Mucosa of gallbladder (tissue), 1 donor: ENCODE measurements around the gene MATN1. TPM values are rescaled to one million over a fixed set of nuclear protein-coding genes. Genes with fewer than 3 reads are reported as not detected.

Source experiments
- DNase-seq: peaks from one replicate; pipeline ENCODE4 v3.0.0-alpha.2; 2020; ENCODE audit warnings: low spot score
- total RNA-seq: library from RNA; stranded (reverse); gene quantifications from one replicate; pipeline ENCODE4 v1.2.1, GENCODE V29; 2021
- donor health status: DM: no; HTN: no; CAD: no.

MATN1 gene
- total RNA-seq, 1 donor from 2014 or later = 0.12 TPM

DNA sequence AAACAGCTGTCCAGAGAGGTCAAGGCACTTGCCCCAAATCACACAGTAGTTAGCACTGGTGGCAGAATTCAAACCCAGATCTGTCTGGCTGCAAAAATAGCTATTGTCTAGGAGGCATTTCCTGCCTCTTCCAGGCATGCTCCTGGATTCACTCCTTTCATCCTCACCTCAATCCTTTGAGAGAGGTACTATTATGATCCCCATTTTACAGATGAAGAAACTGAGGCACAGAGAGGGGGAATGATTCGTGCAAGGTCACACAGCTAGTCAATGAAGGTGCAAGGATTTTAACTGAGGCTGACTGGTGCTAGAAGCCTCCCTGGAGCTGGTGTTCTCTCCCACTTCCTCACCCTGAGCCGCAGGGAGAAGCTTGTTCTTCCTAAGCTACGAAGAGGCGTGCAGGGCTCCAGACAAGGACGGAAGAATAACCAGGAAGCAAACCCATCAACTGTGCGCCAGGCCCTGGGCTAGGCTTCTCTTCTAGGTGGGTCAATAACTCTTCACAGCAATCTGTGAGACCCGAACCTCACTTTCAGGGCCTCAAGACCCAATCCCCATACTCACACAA is 34.8 kb upstream of the MATN1 start:
- no peak for DNase-seq

DNA sequence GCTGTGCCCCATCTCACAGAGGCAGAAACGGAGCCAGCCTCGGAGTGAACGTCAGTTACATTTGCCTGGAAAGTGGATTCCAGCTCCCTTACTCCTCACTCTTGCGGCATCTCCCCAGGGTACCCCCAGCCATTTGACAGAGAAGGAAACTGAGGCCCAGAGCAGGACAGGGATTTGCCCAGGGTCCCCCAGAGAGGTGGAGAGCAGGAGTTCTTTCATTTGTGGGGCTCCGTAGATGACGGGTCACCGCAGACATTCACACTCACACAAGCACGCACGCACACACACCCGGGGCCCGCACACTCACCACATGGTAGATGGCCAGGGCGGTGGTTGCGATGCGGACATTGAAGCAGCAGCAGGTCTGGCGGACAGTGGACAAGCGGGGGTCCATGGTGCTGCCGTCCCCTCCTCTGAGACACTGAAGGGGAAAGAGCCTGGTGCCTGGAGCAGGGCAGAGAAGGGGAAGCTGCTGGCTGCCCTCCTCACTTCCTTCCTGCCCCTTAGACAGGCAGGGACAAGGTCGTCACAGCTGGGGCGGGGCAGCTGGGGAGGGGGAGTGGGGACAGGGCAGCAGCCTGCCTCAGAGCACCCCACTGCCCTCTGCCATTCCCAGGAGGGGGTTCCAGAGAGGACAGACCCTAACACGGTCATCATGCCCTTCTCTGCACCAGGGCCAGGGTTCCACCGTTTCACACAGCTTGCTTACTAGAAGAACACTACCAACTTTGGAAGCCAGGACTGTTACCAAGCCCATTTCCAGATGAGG is 34.2 kb upstream of the MATN1 start, which contains the start of gene LAPTM5:
Gene LAPTM5, minus strand, starts transcription at position 423 of the 769 bp plus-strand sequence. Its CDS starts 29 bp downstream, at position 394.
- DNase-seq = peak; percentile 40

DNA sequence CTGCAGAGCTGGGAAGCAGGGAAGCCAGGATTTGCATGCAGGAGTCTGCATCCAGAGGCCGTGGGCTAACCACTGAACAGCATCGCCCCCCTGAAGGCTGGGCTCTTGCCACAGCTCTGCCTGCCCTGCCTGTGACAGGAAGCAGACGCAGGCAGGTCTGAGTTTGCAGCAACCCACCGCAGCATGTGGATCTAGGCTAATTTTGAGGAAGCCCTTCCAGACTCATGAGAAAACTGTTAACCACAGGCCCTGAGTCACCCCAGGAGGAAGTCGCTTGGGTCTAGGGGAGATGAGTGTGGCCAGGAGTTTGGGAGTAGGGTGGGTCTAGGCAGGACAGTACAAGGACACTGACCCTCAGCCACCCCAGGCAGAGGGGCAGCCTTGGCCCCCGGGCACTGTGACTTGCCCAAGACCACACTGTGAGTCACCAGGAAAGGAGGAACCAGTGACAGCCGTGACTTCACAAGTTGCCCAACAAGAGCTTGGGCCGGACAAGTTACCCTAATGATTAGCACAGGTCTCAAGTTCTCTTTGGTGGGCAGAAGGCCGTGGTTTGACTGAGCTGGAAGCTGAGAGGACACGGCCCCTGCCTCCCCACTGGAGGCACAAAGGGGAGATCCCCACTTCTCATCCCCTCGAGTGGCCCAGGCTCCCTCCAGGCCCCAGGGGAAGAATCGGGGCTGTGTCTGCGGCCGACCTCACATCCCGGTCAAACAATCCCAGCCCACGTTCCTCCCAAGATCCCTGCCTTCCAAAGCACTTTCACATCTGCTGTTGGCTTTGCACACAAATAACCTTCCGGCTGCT is 33.4 kb upstream of the MATN1 start:
- DNase-seq = peak; percentile 59

DNA sequence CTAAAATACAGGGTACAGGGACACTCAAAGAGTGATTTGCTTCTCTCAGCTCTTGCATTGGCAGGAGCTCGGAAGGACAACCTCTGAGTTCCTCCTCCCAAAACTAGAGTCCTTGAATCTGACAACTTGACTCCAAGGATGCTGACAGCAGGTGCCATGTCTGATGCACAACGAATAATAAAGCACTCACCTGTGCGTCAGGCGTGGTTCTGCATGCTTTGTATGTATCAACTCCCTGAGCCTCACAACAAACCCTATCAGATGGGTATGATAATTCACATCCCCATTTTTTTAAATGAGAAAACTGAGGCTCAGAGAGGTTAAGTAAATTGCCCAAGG is 32.8 kb upstream of the MATN1 start:
- no peak for DNase-seq

DNA sequence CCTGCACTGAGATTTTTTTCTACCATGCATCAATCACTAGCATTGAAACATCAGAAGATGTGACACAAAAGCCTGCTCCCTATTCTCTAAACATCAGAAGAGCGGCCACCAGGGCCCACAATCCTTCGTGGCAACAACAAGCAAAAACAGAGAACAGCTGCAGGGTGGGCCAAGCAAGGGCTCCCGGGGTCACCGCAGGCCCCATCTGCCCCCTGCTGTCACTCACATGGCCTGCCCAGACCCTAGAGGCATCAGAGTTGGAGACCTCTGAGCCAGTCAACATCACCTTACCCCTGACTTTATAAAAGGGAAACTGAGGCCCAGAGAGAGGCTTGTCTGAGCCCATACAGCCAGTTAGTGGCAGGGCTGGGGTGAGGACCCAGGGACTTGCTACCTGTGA is 32.4 kb upstream of the MATN1 start:
- DNase-seq = no peak

DNA sequence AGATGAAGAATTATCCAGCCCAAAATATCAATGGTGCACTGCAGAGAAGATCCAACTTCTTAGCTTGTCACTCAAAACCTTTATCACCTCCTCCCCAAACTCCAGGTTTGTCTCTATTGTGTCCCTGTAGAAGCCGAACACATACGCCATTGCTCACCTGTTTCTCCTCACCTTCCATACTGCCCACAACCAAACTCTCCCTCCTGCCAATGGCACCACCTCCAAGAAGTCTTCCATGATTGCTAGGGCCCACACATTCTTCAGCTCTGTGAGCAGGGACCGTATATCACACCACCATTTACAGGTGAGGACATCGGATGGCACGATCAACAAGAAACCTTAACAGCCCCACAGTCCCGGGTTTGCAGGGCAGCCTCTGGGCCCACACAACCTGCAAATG is 31.9 kb upstream of the MATN1 start:
- DNase-seq = no peak

DNA sequence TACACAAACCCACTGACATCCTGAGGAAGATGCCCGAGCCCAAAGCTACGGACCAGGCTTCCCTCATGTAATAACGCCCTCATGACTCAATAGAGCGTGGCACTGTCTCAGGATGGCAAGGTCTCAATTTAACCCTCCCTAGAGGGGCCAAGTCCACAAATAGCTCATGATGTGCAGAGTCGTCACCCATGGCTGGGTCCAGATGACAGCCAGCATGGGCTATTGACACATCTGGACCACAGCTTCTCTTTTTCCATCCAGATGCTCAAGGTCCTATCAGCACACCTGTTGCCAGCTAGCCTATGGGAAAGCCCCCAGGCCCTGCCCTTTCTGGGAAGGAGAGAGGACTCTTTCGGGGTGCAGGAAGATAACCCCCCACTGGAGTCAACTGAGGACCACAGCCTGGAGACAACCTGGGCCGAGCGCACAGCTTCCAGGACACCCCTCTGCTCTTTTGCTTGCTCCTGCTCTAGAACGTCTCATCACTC is 31.3 kb upstream of the MATN1 start:
- DNase-seq = no peak

DNA sequence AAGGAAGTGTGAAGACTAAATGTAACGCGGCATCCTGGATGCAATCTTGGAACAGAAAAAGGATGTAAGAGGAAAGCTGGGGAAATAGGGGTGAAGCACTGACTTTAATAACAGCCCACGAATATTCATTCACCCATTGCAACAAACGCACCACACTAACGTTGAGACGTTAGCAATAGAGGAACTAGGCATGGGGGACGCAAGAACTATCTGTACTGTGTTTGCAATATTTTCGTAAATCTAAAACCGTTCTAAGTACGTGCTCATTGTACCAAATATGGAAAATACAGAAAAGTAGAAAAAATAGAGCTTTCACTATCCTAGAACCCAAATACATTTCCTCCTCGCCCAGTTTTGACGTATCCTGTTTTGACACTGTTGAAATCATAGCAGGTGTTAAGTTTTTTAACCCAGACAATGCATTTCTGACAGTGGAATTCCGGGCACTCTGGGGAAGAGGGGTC is 30.3 kb upstream of the MATN1 start:
- DNase-seq = no peak

DNA sequence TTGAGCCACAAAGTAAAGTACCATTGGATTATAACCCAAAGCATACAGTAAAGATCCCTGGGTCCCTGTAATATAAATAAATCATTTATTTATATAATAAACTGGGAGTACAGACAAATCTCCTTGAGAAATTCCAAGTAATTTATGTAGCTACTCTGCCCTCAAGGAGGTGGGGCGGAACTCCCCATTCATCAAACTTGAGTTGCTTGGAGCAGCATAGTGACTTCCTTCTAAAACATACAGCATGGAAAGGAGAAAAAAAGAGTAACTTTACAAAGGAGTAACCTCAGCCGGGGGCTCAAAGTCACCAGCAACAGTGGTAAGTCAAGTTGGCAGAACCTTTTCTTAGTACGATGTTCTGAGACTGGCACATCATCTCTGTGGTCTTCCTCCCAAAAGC is 29.7 kb upstream of the MATN1 start:
- no peak for DNase-seq

DNA sequence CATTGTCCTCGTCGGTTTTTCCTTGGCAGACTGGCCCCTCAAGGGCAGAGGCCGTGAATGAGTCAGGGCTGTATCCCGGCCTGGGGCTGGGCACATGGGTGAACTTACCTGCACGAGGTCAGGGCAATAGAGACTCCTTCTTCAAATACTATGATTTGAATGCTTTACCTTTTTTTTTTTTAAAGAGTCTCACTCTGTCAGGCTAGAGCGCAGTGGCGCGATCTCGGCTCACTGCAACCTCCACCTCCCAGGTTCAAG is 29.2 kb upstream of the MATN1 start:
- DNase-seq = no peak

DNA sequence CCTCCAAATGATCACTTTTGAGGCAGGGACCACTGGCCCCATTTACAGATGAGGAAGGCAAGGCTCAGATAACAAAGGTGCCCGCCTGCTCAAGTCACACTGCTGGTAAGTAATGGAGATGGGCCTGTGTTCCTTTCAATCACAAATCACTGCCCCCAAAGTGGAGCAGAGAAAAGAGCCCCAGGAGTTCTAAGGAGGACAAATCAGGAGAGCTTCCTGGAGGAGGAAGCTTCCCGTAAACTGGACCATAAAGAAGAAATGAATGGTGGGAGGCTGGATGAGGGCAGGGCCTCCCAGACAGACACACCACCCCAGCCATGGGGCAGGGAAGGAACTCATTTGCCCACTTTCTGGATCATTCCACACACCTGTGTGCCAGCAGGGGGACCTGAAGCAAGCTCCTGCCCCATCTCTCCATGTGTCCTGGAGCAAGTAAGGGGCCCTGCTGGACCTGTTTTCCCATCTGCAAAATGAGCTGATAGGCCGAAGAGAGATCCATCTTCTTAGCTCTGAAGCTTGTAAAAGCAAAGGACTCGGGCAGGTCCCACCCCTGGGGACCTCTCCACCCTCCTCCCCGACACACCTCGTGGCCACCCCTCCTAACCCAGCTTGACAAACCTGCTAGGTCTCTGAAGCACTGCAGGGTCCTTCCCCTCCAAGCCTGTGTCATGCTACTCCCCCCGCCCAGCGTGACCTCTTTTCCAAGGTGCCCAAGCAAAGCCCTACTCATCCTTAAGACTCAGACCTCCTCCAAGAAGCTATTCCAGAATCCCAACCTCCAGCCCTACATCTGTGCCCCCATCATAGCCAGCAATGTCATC is 28.7 kb upstream of the MATN1 start:
- no peak for DNase-seq

DNA sequence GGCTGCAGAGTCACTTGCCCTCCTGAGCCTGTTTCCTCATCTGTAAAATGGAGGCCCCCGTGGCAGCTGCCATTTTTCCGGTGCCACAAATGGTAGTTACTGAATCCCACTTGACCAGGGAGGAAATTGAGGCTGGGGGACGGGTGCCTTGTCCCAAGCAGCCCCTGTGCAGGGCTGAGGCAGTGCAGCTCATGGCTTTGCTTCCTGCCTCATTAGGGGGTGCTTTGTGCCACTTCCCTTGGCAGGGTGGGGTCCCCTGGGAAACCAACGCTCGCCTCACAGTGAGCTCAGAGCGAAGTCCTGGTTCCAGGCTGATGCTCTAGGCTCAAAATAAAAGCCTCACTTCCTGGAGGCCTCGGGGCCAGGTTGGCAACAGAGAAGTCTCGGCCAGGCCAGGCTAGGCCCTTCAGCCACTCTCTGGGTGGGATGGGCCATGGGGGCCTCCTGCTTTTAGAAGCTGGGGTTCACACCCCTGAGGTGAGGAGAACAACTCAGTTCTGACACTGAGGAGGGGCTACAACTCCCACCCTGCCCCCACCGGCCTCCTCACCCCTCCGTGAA is 27.4 kb upstream of the MATN1 start:
- DNase-seq = no peak

DNA sequence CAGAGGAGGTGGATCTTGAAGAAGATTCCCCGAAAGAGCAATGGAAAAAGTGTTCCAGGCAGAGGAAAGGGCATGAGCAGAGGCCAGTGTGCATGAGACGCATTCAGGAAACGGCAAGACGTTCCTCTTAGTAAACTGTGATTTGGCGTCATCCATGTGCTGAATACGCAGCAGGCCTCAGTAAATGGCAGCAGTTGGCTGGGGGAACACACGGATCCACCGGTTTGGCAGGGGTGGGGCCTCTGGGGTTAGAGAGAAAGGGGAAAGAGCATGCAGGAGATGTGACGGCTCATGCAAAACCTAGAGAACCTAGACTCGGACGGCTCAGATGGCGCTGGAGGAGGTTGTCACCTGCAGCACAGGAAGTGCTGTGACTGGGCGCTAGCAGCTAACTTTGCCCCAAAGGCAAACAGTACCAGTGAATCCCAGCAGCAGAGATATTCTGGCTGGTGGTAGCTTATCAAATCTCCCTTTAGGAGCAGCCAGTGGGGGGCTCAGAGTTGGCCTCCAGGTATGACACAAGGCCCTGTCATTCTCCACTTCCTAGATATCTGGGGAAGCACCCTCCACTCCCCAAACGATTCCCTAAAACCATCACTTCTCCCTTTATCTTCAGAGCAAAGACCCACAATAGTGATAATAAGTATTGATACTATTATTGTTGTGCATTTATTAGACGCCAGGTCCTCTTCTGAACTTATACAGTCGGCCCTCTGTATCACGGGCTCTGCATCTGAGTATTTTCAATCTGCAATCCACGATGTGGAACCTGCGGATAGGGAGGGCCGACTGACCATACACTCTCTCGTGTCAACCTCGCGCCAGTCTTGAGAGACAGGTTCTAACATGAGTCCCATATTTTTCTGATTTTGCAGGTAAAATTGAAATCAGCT is 26.6 kb upstream of the MATN1 start:
- no peak for DNase-seq

DNA sequence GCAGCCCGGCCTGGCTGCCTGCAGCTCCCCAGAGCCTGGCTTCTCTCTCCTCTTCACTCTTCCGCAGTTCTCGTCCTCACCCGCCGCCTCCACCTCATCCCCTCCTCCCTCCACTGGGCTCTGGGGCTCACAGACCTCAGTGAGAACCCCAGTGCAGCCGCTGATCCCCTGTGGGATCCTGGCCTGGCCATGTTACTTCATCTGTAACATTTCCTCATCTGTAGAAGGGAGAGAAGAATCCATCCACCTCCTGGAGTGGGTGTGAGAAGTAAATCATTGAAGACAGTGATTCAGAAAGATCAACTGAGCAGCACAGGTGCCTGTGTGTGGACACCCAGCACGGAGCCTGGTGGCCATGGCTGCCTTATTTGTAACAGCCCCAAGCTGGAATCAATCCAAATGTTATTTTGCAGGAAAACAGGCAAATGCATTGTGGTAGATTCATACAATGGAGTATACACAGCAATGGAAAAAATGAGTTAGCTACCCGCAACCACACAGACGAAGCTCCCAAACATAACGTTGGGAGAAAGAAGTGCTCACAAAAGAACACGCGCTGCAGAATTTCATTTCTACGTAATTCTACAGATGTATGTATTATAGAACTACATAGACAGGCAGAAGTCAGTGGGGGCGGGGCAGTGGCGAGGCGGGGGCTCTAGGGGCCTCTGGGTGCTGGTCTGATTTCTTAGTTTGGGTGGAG is 25.5 kb upstream of the MATN1 start:
- no peak for DNase-seq

DNA sequence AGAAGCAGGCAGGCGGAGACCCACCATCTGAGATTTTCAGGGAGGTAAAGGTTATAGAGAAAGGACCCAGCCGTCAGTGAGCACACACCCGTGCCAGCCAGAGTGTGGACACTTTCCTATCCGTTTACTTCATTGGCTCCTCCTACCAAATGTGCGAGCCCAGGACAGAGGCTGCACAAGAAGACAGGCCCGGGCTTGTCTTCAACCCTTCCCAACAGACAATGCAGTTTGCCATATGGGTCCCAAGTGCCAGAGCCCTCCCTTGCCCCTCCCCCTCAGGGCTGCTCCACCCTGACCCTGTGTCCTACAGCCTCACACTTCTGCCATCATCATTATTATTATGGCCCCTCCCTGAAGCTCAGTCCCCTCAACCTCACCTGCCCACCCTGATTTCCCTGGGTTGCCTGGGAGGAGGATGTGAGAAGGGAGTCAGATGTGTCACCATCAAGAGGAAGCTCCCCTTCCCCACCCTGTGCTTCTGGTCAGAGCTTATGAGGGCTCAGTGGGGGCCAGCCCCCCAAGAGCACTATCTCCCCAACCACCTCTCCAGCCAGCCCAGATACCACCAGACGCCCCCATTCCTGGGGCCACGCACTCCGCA is 24.8 kb upstream of the MATN1 start:
- no peak for DNase-seq

DNA sequence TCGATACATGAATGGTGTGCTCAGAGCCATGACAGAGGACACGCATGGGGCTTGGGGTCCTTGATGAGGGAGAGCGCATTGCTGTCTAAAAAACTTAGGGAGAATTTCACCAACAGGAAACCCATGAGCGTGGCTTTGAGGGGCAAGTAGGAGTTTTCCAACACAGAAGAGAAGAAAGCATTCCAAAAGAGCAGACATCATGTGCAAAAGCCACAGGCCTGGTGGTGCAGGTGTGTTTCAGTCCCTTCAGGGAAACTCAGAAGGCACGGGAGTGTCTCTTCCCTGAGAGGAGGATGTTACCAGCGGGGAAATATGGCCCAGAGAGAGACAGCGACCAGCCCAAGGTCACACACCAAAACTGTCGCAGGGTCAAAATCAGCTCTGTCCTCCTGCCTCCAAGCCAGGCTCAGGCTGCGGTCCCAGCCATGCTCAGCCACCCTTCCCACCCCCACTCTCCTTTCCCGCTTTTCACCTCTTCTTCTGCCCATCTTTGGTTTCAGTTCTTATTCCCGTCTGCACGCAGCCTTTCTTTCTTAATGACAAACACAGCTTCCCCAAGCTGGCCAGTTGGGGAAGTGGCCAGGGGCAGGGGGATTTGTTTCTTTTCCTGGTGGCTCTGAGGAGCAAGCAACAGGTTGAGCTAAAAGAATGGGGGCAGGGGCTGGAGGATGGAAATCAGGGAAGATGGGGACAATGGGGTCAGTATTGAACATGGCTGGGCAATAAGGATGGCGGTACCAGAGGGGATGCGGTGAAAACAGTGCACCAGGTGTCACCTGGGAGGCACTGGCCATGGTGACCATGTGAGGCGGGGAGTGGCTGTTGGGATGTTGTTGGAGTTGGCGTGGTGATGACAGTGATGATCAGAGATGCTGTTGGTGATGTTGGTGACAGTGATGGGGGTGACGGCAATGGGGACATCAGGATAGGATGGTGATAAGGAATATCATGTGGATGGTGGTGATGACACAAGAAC is 23.9 kb upstream of the MATN1 start:
- no peak for DNase-seq

DNA sequence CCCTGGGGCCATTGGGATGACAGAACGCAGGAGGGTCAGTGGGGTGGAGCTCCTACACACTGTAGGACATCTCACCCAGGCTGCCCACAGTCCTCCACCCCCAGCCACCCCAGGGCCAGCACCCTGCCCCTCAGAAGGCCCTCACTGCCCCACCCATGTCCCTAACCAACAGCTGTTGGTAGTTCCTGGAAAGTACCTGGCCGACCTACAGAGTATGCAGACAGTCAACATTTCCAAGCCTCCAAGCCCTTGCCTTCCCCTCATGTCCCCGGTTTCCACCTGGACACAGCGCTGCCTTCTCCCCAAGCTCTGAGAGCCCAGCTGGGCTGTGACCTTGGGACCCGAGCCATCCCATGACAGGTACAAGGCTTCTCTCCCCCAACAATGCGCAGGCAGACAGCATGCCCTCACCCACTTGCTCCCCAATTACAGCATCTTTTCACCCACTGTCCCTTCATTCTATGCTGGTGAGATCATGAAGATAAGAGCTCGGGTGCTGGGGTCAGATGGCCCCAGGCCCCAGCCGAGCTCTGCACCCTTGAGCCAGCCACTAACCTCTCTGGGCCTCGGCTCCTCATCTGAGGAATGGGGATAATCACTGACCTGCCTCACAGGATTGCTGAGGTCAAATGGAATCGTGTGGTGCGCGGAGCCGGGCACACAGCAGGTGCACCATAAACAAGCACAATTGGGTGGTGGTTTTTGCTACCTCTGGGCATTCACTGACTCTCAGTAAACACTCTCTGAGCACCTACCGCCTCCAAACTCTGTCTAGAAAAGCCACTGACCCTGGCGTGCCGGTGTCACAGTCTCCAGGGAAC is 23.0 kb upstream of the MATN1 start:
- no peak for DNase-seq

DNA sequence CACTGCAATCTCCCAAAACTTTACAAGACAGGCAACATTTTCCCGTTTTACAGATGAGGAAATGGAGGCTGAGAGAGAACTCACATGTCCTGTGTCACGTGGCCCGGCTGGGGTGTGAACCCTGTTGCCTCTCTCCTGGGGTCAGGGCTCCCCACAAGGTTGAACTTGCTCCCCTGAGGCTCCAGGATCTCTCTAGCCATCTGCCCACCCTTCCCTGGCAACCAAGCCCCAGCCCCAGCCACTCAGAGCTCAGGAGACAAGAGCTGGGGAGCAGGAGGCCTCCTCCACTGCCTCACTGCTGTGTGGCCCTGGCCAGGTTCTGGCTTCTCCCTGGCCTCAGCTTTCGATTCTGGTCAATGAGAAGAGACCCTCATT is 22.4 kb upstream of the MATN1 start:
- DNase-seq = no peak
